Measurements from ENCODE around the gene HDAC7.
"Not testable (repeated sequence)": the region's sequence is repeated elsewhere in the genome, so short reads cannot be mapped to it uniquely, and the experiment has no call there.

Gene HDAC7

DNA sequence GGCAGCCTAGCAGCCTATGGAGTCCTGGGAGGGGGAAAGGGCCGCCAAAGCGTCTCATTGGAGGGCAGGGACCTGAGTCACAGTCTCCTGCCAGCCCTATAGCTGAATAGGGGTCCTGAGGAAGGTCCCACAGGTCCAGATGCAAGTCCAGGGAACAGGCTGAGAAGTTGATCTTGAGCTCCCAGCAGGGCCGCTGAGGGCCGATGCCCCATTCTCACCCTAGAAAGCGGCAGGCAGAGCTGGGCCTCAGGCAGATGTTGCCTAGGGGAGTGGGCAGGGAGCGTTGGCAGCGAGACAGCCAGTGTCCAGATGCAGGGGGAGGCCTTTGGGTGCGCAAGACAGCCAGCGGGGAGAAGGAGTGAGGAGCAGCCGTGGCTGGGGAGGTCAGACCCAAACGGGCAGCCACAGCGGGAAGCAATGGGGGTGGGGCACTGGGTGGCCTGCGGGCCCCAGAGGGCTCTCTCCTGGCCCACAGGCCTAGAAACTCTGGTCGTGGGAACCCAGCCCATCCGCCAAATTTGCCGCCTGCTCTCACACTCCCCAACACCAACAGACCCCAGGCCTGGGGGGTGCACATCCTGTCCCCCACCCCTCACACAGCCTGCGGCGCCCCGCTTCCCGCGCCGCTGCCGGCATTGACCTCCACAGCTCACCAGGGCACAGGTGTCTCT, 1.1 kb downstream of the HDAC7 start:
- in situ Hi-C loops (cut with MboI; ENCODE audit: low sequenced_read_pairs): no loop called here
- peak in 1 of 2 experiments; percentile 46 for DNase-seq (ENCODE audit: low spot score in 2 of 2)
- H3K36me3 ChIP-seq (replicated peaks): no peaks in the 10 kb centered on the region
- H3K27me3 ChIP-seq (ENCODE audit: low read depth): no peaks in the 10 kb centered on the region
- peaks cover 12% of the 10 kb centered on the region for H3K4me1 ChIP-seq
- peak overlapping the region; percentile 52 for H3K4me3 ChIP-seq
- no peaks in the 10 kb centered on the region for H3K9me3 ChIP-seq

DNA sequence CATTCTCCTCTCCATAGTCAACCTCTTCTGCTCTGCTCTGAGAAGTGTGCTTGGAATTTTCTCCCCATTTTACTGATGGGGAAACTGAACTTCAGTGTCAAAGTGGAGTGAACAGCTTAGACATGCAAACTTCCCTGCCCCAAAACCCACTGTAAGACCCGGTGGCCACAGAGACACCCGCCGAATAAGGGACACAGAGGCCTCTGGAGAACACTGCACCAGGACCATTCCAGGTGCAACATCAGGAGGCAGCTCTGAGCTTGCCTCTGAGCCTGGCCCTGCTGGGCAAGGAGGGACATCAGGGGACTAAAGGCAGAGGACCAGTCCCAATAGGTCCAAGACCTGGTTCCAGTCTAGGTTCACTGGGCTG, 1.7 kb downstream of the HDAC7 start:
- in situ Hi-C loops (cut with MboI; ENCODE audit: low sequenced_read_pairs): no loop called here
- no peak for DNase-seq (ENCODE audit: low spot score in 2 of 2)
- Histone ChIP-seq H3K36me3 (replicated peaks) (no peaks in the 10 kb centered on the region), H3K4me1 (peaks cover 12% of the 10 kb centered on the region), H3K27me3 (ENCODE audit: low read depth) (no peaks in the 10 kb centered on the region), H3K9me3 (no peaks in the 10 kb centered on the region), H3K4me3 (no peak overlapping the region)

DNA sequence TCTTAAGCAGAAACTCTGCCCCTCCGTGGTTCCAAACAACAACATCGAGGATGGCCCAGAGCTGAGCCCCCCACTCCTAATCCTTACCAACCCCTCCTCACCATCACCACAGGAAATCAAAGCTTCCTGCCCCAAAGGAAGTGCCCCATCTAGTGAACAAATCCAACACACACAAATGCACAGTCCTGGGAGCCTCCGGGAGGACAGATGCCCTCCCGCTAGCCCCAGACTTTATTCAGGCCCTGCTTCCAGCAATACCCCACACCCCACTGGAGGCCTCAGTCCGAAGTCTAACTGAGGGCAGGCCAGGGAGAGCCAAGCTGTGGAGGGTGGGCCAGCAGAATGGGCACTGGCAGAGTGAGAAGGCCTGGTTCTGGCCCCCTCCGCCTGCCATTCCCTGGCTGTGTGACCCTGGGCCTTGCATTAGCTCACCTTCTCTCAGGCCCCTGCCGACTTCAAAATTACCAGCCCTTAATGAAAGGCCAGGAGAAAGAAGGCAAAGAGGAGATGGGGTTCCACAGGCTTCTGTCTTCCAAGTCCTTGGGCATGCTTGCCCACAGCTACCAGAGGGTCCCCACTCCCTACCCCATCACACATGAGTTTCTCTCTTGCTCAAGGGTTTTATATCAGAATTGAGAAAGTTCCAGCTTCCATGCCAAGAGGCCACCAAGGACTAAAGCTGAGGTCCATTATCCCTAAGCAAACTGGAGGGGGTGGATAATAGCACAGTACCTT, 2.3 kb downstream of the HDAC7 start:
- in situ Hi-C loops (cut with MboI; ENCODE audit: low sequenced_read_pairs): no loop called here
- no peak for DNase-seq (ENCODE audit: low spot score in 2 of 2)

DNA sequence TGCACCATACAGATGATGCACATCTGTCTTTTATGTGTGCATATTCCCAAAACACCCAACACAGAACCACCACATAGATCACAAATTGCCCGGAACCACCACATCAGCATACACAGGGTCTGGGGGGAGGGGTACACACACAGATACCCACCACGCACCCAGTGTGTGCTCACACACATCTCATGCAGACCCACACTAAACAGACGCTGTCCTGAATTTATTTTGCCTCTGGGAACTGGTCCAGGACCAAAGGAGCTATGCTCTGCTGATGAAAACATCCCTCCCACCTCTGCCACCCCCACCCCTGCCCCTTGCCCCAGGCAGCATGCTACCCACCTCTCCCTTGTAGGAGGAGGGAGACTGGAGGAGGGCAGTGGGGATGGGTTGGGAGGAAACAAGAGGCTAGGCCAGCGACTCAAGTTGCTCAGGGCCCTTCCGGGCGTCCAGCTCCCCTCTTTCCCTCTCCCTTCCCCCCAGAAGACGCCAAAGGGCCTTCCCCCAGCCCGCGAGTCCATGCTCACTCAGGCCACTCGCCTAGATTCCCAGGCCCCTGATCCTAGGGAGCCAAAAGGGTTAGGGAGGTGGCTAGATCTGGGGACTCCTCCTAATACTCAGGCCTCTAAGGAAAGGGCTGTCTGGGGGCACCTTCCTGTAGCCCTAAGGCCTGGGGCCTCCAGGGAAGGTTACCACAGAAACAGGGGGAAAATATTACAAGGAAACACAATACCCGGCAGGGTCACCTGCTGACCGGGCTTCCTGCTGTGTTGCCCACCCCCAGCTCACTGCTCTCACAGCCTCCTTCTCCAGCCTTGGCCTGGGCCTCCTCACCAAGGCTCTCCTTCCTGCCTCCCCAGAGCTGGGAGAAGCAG, 3.1 kb downstream of the HDAC7 start:
- no peak for DNase-seq (ENCODE audit: low spot score in 2 of 2)
- no peaks in the 10 kb centered on the region for H3K9me3 ChIP-seq
- no peak overlapping the region for H3K4me3 ChIP-seq
- H3K27me3 ChIP-seq (ENCODE audit: low read depth): no peaks in the 10 kb centered on the region
- no peaks in the 10 kb centered on the region for H3K36me3 ChIP-seq (replicated peaks)
- peaks cover 17% of the 10 kb centered on the region for H3K4me1 ChIP-seq
- in situ Hi-C loops (cut with MboI; ENCODE audit: low sequenced_read_pairs): no loop called here

More for the DNA sequence above, 2.3 kb downstream of the HDAC7 start:
- H3K36me3 ChIP-seq (replicated peaks): no peaks in the 10 kb centered on the region
- H3K27me3 ChIP-seq (ENCODE audit: low read depth): no peaks in the 10 kb centered on the region
- peaks cover 16% of the 10 kb centered on the region for H3K4me1 ChIP-seq
- H3K9me3 ChIP-seq: no peaks in the 10 kb centered on the region
- no peak overlapping the region for H3K4me3 ChIP-seq

DNA sequence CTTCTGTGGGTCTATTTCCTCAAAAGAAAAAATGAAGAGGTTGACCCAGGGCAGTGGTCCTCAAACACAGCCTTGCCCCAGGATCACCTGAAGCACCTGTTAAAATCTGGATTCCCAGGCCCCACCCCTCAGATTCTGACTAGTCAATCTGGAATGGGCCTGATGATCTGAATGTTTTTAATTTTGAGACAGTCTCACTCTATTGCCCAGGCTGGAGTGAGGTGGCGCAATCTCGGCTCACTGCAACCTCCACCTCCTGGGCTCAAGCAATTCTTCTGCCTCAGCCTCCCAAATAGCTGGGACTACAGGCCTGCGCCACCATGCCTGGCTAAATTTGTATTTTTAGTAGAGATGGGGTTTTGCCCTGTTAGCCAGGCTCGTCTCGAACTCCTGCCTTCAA, 4.3 kb downstream of the HDAC7 start:
- H3K27me3 ChIP-seq (ENCODE audit: low read depth); in situ Hi-C loops (cut with MboI; ENCODE audit: low sequenced_read_pairs); H3K9me3 ChIP-seq; H3K4me3 ChIP-seq; H3K36me3 ChIP-seq (replicated peaks); DNase-seq (ENCODE audit: low spot score in 2 of 2): not testable (repeated sequence)
- peaks cover 12% of the 10 kb centered on the region for H3K4me1 ChIP-seq

DNA sequence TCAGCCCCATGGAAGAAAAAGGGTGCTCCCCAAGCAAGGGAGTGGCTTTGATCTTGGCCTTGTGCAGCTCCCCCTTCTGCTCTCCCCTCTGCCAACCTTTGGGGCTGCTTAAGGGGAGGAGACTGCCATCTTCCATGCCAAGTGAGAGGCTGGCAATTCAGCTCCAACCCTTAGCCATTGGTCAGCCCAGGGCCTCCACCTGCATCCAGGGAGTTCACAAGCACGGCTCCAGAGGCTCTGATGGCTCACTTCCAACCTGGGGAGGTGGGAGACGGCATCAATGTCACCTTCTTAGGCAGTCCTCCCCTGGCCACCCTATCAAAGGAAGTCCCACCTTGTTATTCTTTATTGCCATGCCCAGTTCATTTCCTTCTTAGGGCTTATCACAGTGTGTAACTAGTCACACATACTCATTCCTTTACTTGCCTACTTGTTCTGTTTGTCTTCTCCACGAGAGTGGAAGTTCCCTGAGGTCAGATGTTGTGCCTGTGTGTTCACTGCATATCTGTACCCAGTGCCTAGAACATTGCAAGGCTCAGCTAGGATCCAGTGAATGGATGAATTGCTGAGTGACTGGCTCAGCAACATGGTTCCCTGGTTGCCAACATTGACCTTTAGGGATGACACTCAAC, 5.0 kb downstream of the HDAC7 start:
- in situ Hi-C loops (cut with MboI; ENCODE audit: low sequenced_read_pairs): no loop called here
- Histone ChIP-seq H3K27me3 (ENCODE audit: low read depth) (no peaks in the 10 kb centered on the region), H3K36me3 (replicated peaks) (no peaks in the 10 kb centered on the region), H3K4me3 (no peak overlapping the region), H3K4me1 (peaks cover 8% of the 10 kb centered on the region), H3K9me3 (no peaks in the 10 kb centered on the region)
- no peak for DNase-seq (ENCODE audit: low spot score in 2 of 2)

DNA sequence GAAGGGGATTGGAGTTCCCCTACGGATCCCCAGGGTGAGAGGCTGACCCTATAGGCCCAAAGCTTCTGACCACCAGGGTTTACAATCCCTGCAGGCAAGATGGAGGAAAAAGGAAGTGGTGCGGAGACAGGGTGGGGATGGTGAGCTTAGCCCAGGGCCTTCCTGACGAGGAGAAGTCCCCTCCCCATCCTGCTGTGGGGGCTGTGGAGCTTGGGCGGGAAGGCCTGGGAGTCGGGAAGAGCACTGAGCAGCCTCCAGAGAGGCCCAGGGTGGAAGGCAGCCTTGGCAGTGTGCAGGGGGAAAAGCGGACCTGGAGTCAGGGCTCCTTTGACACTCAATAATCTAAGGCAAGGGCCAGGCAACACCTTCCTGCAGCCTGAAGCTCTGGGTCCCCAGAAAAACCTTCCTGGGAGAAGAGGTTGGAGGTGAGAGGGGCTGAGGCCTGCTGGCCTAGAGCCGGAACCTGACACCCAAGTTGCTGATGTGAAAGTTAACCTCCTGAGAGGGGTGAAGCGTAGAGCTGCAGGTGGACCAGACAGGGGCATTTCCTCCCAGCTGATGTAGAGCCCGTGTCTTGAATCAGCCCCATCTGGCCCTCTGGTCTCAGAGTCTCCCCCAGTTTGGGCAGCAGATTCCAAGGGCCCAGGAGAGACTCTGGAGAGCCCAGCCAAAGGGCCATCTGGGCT, 6.0 kb downstream of the HDAC7 start:
- H3K4me1 ChIP-seq: peaks cover 8% of the 10 kb centered on the region
- H3K4me3 ChIP-seq: peak overlapping the region; percentile 15

DNA sequence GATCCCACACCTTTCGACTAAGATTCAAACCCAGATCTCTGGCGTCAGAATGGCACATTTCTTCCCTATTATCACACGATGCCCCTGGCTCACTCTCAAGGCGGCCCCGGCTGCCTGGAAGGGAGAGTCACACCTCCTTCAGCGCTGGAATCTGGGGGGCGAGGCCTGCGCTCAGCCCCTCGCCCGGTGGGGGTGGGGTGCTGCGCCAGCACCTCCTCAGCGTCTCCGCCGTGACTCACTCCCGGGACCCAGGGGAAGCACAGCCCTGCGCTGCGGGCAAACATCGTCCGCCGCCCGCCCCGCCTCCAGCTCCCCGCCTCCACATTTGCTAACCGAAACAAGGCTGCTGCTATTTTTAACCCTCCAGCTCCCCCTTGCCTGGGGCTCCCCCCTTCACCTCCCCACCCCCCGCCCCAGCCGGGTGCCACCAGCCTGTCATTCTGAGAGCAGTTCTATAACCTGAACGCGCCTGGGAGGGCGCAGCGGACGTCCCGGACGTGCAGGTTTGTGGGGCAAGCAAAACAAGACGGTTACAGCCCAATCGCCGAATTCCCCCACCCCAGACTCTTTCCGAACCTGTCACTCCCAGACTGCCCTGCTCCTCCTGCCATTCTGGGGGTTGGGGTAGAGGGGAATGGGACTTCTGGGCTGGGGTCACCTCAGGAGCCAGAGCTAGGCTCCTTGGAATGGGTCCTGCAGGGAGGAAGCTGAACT, 6.7 kb downstream of the HDAC7 start:
- in situ Hi-C loops (cut with MboI; ENCODE audit: low sequenced_read_pairs): no loop called here
- H3K4me1 ChIP-seq: peaks cover 8% of the 10 kb centered on the region
- H3K27me3 ChIP-seq (ENCODE audit: low read depth): no peaks in the 10 kb centered on the region
- peak overlapping the region; percentile 15 for H3K4me3 ChIP-seq
- H3K9me3 ChIP-seq: no peaks in the 10 kb centered on the region
- H3K36me3 ChIP-seq (replicated peaks): no peaks in the 10 kb centered on the region
- peak; percentile 49 to 85 for DNase-seq (ENCODE audit: low spot score in 2 of 2)

More for the DNA sequence above, 6.0 kb downstream of the HDAC7 start:
- in situ Hi-C loops (cut with MboI; ENCODE audit: low sequenced_read_pairs): no loop called here
- no peaks in the 10 kb centered on the region for H3K9me3 ChIP-seq
- peak in 1 of 2 experiments; percentile 48 for DNase-seq (ENCODE audit: low spot score in 2 of 2)
- H3K27me3 ChIP-seq (ENCODE audit: low read depth): no peaks in the 10 kb centered on the region
- no peaks in the 10 kb centered on the region for H3K36me3 ChIP-seq (replicated peaks)

DNA sequence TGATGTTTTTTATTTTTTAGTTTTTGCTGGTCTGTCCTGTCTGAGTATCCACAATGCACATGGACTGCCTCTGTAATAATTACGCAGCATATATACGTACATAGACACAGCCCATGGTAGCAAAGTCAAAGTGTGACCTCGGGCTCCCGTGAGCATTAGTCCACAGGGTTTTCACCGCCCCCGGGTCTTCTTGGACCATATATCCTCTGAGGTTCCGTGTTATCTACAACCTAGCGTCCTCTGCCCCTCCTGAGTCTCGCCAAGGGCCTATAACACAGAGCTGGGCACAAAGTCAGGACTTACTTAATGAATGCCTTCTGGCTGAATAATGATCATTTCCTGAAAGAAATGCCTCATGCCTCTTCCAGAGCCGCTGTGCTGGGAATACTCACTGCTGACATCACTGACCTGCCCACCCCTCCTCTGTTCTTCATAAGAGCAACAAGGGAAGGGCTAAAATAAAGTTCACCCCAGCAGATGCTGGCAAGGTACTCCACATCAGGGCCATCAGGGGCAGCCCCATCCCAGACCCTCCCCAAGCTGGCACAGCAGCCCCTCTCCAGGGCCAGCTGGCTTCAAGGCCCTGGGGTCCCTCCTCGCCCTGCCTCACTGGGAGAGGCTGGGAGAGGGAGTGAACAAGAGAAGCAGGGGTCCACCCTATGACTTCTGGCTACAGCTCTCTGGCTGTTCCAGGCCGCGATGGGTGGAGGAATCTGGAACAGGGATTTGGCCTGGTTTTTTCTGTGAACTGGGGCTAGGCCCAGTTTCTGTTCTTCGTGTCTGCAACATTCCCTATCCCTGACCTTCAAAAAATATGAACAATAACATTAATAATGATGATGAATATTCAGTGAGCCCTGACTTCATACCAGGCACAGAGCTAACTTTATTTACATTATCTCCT, 7.9 kb downstream of the HDAC7 start:
- Histone ChIP-seq H3K4me3 (no peak overlapping the region), H3K36me3 (replicated peaks) (no peaks in the 10 kb centered on the region), H3K27me3 (ENCODE audit: low read depth) (no peaks in the 10 kb centered on the region), H3K4me1 (peaks cover 6% of the 10 kb centered on the region), H3K9me3 (no peaks in the 10 kb centered on the region)
- in situ Hi-C loops (cut with MboI; ENCODE audit: low sequenced_read_pairs): no loop called here
- no peak for DNase-seq (ENCODE audit: low spot score in 2 of 2)

DNA sequence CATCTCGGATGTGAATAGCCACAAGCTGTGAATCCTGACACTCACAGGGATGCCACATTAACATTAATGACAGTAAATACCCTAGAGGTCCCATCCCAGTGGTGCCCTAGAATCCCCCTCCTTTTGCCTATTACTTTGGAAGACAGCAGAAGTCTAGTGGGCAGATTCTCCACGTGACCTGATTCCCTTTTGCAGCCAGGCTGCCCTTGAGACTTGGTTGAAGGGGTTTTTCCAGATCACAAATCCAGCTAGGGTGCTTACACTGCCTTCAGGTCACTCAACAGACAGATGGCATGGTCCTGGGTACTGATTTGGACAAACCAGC, 8.7 kb downstream of the HDAC7 start:
- Histone ChIP-seq H3K4me1 (peaks cover 6% of the 10 kb centered on the region), H3K27me3 (ENCODE audit: low read depth) (no peaks in the 10 kb centered on the region), H3K4me3 (no peak overlapping the region), H3K9me3 (no peaks in the 10 kb centered on the region), H3K36me3 (replicated peaks) (no peaks in the 10 kb centered on the region)
- no peak for DNase-seq (ENCODE audit: low spot score in 2 of 2)
- in situ Hi-C loops (cut with MboI; ENCODE audit: low sequenced_read_pairs): no loop called here

DNA sequence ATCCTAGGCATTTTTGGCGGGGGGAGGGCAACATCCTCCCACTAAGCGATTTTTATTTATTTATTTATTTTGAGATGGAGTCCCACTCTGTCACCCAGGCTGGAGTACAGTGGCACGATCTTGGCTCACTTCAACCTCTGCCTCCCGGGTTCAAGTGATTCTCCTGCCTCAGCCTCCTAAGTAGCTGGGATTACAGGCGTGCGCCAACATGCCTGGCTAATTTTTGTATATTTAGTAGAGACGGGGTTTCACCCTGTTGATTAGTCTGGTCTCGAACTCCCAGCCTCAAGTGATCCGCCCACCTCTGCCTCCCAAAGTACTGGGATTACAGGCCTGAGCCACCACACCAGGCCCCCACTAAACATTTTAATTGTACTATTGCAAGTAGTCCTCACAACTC, 10.2 kb downstream of the HDAC7 start:
- DNase-seq (ENCODE audit: low spot score in 2 of 2); H3K4me3 ChIP-seq; H3K4me1 ChIP-seq; H3K36me3 ChIP-seq (replicated peaks); in situ Hi-C loops (cut with MboI; ENCODE audit: low sequenced_read_pairs); H3K9me3 ChIP-seq; H3K27me3 ChIP-seq (ENCODE audit: low read depth): not testable (repeated sequence)

Measured in HAP-1 (cell line).